HEK293 (cell line): ENCODE measurements around the gene RPS6KA3.

ENCODE experiments used
- CTCF ChIA-PET: fragments of 350-600 bp; formaldehyde crosslinking; extraction: SDS; loops from one replicate; lab custom pipeline; 2021; ENCODE audit warnings: antibody characterized with exemption; lab: Yijun Ruan, JAX
- POLR2A ChIA-PET: fragments of 300-600 bp; formaldehyde crosslinking; extraction: SDS; loops from one replicate; lab custom pipeline; 2020; ENCODE audit warnings: antibody characterized with exemption, inconsistent platforms; lab: Yijun Ruan, JAX
- H3K27ac ChIP-seq: fragments of 200-500 bp; sonication (Bioruptor generic); 2 replicates; pipeline ENCODE4 v1.5.1; 2014; ENCODE audit warnings: low read depth, low read length, control low read depth, inconsistent platforms; ENCODE audit errors: extremely low read depth
- H3K36me3 ChIP-seq, 2 experiments: fragments of 200-500 bp in 1 of 2; sonication (Bioruptor generic) in 1 of 2; 1 replicate in 1 of 2; 2 replicates in 1 of 2; pipeline ENCODE4 v1.5.1; 2014 to 2017; ENCODE audit warnings: inconsistent platforms in 2 of 2, low read length in 2 of 2; ENCODE audit not compliant: control insufficient read depth in 2 of 2, insufficient read depth in 1 of 2
- H3K4me1 ChIP-seq: fragments of 200-500 bp; sonication (Bioruptor generic); 2 replicates; pipeline ENCODE4 v1.5.1; 2014; ENCODE audit warnings: mild to moderate bottlenecking, low read length, inconsistent platforms; ENCODE audit not compliant: control insufficient read depth, insufficient read depth
- H3K4me3 ChIP-seq: 2 replicates; pipeline ENCODE4 v1.5.1; 2011; ENCODE audit warnings: low read depth, mild to moderate bottlenecking, control low read depth, low read length, moderate library complexity
- H3K9me3 ChIP-seq: fragments of 200-500 bp; sonication (Bioruptor generic); 2 replicates; pipeline ENCODE4 v1.5.1; 2014; ENCODE audit warnings: low read depth, low read length, inconsistent platforms; ENCODE audit not compliant: control insufficient read depth, insufficient read depth
- EGR2 ChIP-seq: fragments of 450-650 bp; formaldehyde crosslinking; IDR thresholded peaks from 2 replicates; pipeline ENCODE4 v1.5.1; 2016; ENCODE audit warnings: low read depth, missing biosample characterization, missing genetic modification characterization
- FEZF1 ChIP-seq: fragments of 450-650 bp; formaldehyde crosslinking; IDR thresholded peaks from 2 replicates; pipeline ENCODE4 v1.5.1; 2016; ENCODE audit warnings: missing biosample characterization, missing genetic modification characterization
- HOXD13 ChIP-seq: sonication (generic); formaldehyde crosslinking; IDR thresholded peaks from 2 replicates; pipeline ENCODE4 v1.8.0; 2022; ENCODE audit warnings: missing genetic modification reagents, borderline replicate concordance
- KLF10 ChIP-seq: fragments of 450-650 bp; IDR thresholded peaks from 2 replicates; pipeline ENCODE4 v1.5.1; 2018; ENCODE audit warnings: missing biosample characterization, mild to moderate bottlenecking, missing genetic modification characterization
- KLF16 ChIP-seq: fragments of 450-650 bp; formaldehyde crosslinking; IDR thresholded peaks from 2 replicates; pipeline ENCODE4 v1.5.1; 2017; ENCODE audit warnings: missing biosample characterization, missing genetic modification characterization
- SALL2 ChIP-seq: fragments of 450-650 bp; formaldehyde crosslinking; IDR thresholded peaks from 2 replicates; pipeline ENCODE4 v1.5.0; 2017; ENCODE audit warnings: missing biosample characterization, mild to moderate bottlenecking, missing genetic modification characterization, borderline replicate concordance
- SP2 ChIP-seq: fragments of 450-650 bp; formaldehyde crosslinking; IDR thresholded peaks from 2 replicates; pipeline ENCODE4 v1.5.1; 2016; ENCODE audit warnings: missing biosample characterization, missing genetic modification characterization
- ZEB2 ChIP-seq: fragments of 450-650 bp; formaldehyde crosslinking; IDR thresholded peaks from 2 replicates; pipeline ENCODE4 v1.5.1; 2016; ENCODE audit warnings: missing biosample characterization, missing genetic modification characterization
- ZNF140 ChIP-seq: fragments of 450-650 bp; formaldehyde crosslinking; IDR thresholded peaks from 2 replicates; pipeline ENCODE4 v1.5.1; 2016; ENCODE audit warnings: missing biosample characterization, missing genetic modification characterization
- ZNF155 ChIP-seq: fragments of 450-650 bp; formaldehyde crosslinking; IDR thresholded peaks from 2 replicates; pipeline ENCODE4 v1.5.1; 2016; ENCODE audit warnings: missing biosample characterization, missing genetic modification characterization
- ZNF175 ChIP-seq: fragments of 450-650 bp; formaldehyde crosslinking; IDR thresholded peaks from 2 replicates; pipeline ENCODE4 v1.5.1; 2016; ENCODE audit warnings: missing biosample characterization, missing genetic modification characterization
- ZNF48 ChIP-seq: fragments of 450-650 bp; formaldehyde crosslinking; IDR thresholded peaks from 2 replicates; pipeline ENCODE4 v1.5.1; 2016; ENCODE audit warnings: missing biosample characterization, missing genetic modification characterization
- ZNF501 ChIP-seq: fragments of 450-650 bp; formaldehyde crosslinking; IDR thresholded peaks from 2 replicates; pipeline ENCODE4 v1.5.1; 2016; ENCODE audit warnings: missing biosample characterization, missing genetic modification characterization
- ZNF529 ChIP-seq: fragments of 450-650 bp; formaldehyde crosslinking; IDR thresholded peaks from 2 replicates; pipeline ENCODE4 v1.5.1; 2017; ENCODE audit warnings: missing genetic modification characterization, missing biosample characterization; ENCODE audit not compliant: insufficient replicate concordance
- ZNF544 ChIP-seq: fragments of 450-650 bp; formaldehyde crosslinking; IDR thresholded peaks from 2 replicates; pipeline ENCODE4 v1.5.0; 2017; ENCODE audit warnings: missing biosample characterization, missing genetic modification characterization
- ZNF549 ChIP-seq: fragments of 450-650 bp; IDR thresholded peaks from 2 replicates; pipeline ENCODE4 v1.5.1; 2018; ENCODE audit warnings: missing biosample characterization, missing genetic modification characterization, mild to moderate bottlenecking, inconsistent platforms, moderate library complexity
- ZNF561 ChIP-seq: fragments of 450-650 bp; IDR thresholded peaks from 2 replicates; pipeline ENCODE4 v1.5.1; 2018; ENCODE audit warnings: missing biosample characterization, missing genetic modification characterization, borderline replicate concordance
- ZNF610 ChIP-seq: fragments of 450-650 bp; formaldehyde crosslinking; IDR thresholded peaks from 2 replicates; pipeline ENCODE4 v1.5.1; 2016; ENCODE audit warnings: missing biosample characterization, missing genetic modification characterization, borderline replicate concordance
- ZNF629 ChIP-seq: fragments of 450-650 bp; formaldehyde crosslinking; IDR thresholded peaks from 2 replicates; pipeline ENCODE4 v1.5.1; 2017; ENCODE audit warnings: missing biosample characterization, missing genetic modification characterization
- ZXDB ChIP-seq: fragments of 450-650 bp; formaldehyde crosslinking; IDR thresholded peaks from 2 replicates; pipeline ENCODE4 v1.5.1; 2016; ENCODE audit warnings: missing biosample characterization, missing genetic modification characterization
- TF ChIP-seq, protein P1 (sequence below): fragments of 450-650 bp; formaldehyde crosslinking; IDR thresholded peaks from 2 replicates; pipeline ENCODE4 v1.5.1; 2016; ENCODE audit warnings: missing biosample characterization, missing genetic modification characterization
- TF ChIP-seq, protein P2 (sequence below): fragments of 450-650 bp; formaldehyde crosslinking; IDR thresholded peaks from 2 replicates; pipeline ENCODE4 v1.5.1; 2017; ENCODE audit warnings: missing biosample characterization, missing genetic modification characterization
- TF ChIP-seq, protein P3 (sequence below): fragments of 450-650 bp; formaldehyde crosslinking; IDR thresholded peaks from 2 replicates; pipeline ENCODE4 v1.5.1; 2017; ENCODE audit warnings: missing biosample characterization, missing genetic modification characterization
- TF ChIP-seq, protein P4 (sequence below): fragments of 450-650 bp; formaldehyde crosslinking; IDR thresholded peaks from 2 replicates; pipeline ENCODE4 v1.5.1; 2016; ENCODE audit warnings: missing biosample characterization, missing genetic modification characterization
- TF ChIP-seq, protein P5 (sequence below): fragments of 450-650 bp; formaldehyde crosslinking; IDR thresholded peaks from 2 replicates; pipeline ENCODE4 v1.5.1; 2016; ENCODE audit warnings: missing biosample characterization, missing genetic modification characterization

The RPS6KA3 gene

DNA sequence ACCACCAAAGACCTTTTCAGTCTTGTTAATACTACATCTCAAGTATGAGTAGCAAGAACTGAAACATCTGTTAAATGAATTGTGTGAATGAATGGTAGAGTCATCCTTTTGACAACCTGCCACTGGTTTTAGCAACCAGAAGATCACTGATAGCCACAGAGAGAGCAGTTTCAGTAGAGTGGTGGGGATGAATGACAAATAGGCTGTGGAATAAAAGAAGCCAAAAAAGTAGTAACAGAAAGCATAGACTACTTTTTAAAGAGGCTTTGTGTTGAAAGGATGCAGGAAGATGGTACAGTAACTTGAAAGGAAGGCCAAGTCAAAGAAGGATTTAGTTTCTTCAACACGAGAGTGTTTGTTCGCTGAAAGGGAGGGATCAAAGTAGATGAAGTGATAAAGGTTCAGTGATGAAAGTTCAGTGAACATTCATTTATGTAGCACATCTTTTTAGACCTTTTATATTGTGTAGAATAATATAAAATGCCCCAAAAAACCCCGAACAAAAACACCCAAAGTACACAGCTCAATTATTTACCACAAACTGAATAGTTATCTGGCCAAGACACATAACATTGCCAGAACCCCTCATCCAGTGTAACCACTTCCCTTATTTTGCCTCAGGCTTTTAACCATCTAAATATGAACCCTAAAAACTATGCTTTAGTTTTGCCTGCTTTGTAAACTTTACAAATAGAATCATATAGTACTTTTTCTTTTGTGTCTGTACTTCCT lies 84.9 kb downstream of the RPS6KA3 start:
- TF ChIP-seq ZNF549 (tag by site-specific recombination) (no peak), HOXD13 (CRISPR knock-in tag) (no peak), ZNF544 (tag by site-specific recombination) (no peak), ZNF629 (tag by site-specific recombination) (no peak), ZNF140 (tag by site-specific recombination) (no peak), ZNF175 (no peak), FEZF1 (no peak), ZNF155 (tag by site-specific recombination) (no peak), ZXDB (tag by site-specific recombination) (no peak)
- TF ChIP-seq, protein P1, sequence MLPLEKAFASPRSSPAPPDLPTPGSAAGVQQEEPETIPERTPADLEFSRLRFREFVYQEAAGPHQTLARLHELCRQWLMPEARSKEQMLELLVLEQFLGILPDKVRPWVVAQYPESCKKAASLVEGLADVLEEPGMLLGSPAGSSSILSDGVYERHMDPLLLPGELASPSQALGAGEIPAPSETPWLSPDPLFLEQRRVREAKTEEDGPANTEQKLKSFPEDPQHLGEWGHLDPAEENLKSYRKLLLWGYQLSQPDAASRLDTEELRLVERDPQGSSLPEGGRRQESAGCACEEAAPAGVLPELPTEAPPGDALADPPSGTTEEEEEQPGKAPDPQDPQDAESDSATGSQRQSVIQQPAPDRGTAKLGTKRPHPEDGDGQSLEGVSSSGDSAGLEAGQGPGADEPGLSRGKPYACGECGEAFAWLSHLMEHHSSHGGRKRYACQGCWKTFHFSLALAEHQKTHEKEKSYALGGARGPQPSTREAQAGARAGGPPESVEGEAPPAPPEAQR: no peak
- TF ChIP-seq, protein P2, sequence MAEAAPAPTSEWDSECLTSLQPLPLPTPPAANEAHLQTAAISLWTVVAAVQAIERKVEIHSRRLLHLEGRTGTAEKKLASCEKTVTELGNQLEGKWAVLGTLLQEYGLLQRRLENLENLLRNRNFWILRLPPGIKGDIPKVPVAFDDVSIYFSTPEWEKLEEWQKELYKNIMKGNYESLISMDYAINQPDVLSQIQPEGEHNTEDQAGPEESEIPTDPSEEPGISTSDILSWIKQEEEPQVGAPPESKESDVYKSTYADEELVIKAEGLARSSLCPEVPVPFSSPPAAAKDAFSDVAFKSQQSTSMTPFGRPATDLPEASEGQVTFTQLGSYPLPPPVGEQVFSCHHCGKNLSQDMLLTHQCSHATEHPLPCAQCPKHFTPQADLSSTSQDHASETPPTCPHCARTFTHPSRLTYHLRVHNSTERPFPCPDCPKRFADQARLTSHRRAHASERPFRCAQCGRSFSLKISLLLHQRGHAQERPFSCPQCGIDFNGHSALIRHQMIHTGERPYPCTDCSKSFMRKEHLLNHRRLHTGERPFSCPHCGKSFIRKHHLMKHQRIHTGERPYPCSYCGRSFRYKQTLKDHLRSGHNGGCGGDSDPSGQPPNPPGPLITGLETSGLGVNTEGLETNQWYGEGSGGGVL (tag by site-specific recombination): no peak
- TF ChIP-seq, protein P3, sequence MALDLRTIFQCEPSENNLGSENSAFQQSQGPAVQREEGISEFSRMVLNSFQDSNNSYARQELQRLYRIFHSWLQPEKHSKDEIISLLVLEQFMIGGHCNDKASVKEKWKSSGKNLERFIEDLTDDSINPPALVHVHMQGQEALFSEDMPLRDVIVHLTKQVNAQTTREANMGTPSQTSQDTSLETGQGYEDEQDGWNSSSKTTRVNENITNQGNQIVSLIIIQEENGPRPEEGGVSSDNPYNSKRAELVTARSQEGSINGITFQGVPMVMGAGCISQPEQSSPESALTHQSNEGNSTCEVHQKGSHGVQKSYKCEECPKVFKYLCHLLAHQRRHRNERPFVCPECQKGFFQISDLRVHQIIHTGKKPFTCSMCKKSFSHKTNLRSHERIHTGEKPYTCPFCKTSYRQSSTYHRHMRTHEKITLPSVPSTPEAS (tag by site-specific recombination): no peak
- H3K27ac ChIP-seq: no peak overlapping the region
- H3K4me3 ChIP-seq: no peak overlapping the region
- H3K9me3 ChIP-seq: no peaks in the 10 kb centered on the region
- ChIA-PET POLR2A (no interaction called here), CTCF (no interaction called here)
- H3K36me3 ChIP-seq: peaks cover 22 to 25% of the 10 kb centered on the region in 2 experiments
- H3K4me1 ChIP-seq: no peaks in the 10 kb centered on the region

DNA sequence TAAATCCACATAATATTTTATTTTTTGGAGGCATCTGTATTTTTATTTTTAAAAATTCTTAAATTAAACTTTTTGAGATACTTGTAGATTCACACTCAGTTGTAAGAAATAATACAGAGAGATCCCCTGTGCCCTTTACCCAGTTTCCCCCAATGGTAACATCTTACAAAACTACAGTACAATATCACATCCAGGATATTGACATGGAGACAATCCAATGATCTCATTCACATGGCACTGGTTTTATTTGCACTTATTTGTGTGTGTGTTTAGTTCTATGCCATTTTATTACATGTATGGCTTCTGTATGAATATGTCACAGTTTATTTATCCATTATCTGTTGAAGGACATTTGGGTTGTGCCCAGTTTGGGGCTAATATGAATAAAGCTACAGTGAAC lies 89.6 kb downstream of the RPS6KA3 start:
- no peaks in the 10 kb centered on the region for H3K4me1 ChIP-seq
- POLR2A ChIA-PET: no interaction called here
- H3K9me3 ChIP-seq: no peaks in the 10 kb centered on the region
- no peak overlapping the region for H3K4me3 ChIP-seq
- H3K27ac ChIP-seq: no peak overlapping the region
- TF ChIP-seq ZNF529 (tag by site-specific recombination): peak; percentile 94
- TF ChIP-seq SALL2 (tag by site-specific recombination): no peak
- peaks cover 33 to 47% of the 10 kb centered on the region in 2 experiments for H3K36me3 ChIP-seq
- CTCF ChIA-PET: interaction anchor here (0.7 to 1.2 kb wide), 3 partner anchors 19 to 24 kb away, joined by 3 to 6 read pairs (median 4); no protein-coding TSS in a partner anchor

DNA sequence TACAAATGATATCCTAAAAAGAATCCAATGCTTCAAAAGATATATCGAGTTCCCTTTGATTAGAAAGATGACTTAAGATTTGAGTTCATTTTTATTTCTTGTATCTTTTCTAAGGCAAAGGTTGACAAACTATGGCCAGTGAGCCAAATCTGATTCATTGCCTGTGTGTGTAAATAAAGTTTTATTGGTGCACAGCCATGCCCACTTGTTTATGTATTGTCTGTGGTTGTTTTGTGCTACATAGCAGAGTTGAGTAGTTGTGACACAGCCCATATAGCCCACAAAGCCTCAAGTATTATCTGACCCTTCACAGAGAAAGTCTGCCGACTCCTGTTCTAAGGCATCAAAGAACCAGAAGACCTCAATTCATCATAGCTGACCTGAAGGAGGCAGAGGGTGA lies 92.9 kb downstream of the RPS6KA3 start:
- Histone ChIP-seq H3K4me3 (no peak overlapping the region), H3K36me3 (peaks cover 25 to 64% of the 10 kb centered on the region in 2 experiments), H3K27ac (no peak overlapping the region), H3K4me1 (no peaks in the 10 kb centered on the region), H3K9me3 (no peaks in the 10 kb centered on the region)
- ChIA-PET POLR2A (no interaction called here), CTCF (no interaction called here)
- TF ChIP-seq EGR2 (tag by site-specific recombination): no peak
- TF ChIP-seq ZEB2 (tag by site-specific recombination): no peak
- TF ChIP-seq KLF10 (tag by site-specific recombination): no peak
- TF ChIP-seq SP2: no peak
- TF ChIP-seq ZNF561 (tag by site-specific recombination): no peak
- TF ChIP-seq ZNF610: no peak
- TF ChIP-seq, protein P4, sequence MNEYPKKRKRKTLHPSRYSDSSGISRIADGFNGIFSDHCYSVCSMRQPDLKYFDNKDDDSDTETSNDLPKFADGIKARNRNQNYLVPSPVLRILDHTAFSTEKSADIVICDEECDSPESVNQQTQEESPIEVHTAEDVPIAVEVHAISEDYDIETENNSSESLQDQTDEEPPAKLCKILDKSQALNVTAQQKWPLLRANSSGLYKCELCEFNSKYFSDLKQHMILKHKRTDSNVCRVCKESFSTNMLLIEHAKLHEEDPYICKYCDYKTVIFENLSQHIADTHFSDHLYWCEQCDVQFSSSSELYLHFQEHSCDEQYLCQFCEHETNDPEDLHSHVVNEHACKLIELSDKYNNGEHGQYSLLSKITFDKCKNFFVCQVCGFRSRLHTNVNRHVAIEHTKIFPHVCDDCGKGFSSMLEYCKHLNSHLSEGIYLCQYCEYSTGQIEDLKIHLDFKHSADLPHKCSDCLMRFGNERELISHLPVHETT (tag by site-specific recombination): no peak
- no peak for TF ChIP-seq ZNF501 (tag by site-specific recombination)
- TF ChIP-seq, protein P5, sequence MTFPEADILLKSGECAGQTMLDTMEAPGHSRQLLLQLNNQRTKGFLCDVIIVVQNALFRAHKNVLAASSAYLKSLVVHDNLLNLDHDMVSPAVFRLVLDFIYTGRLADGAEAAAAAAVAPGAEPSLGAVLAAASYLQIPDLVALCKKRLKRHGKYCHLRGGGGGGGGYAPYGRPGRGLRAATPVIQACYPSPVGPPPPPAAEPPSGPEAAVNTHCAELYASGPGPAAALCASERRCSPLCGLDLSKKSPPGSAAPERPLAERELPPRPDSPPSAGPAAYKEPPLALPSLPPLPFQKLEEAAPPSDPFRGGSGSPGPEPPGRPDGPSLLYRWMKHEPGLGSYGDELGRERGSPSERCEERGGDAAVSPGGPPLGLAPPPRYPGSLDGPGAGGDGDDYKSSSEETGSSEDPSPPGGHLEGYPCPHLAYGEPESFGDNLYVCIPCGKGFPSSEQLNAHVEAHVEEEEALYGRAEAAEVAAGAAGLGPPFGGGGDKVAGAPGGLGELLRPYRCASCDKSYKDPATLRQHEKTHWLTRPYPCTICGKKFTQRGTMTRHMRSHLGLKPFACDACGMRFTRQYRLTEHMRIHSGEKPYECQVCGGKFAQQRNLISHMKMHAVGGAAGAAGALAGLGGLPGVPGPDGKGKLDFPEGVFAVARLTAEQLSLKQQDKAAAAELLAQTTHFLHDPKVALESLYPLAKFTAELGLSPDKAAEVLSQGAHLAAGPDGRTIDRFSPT (tag by site-specific recombination): no peak
- no peak for TF ChIP-seq ZNF48 (tag by site-specific recombination)
- TF ChIP-seq KLF16: no peak
